ENCODE results near the gene IQGAP2. TPM values are rescaled to one million over a fixed set of nuclear protein-coding genes. Genes with fewer than 3 reads are reported as not detected.
"Not testable (repeated sequence)": the region's sequence is repeated elsewhere in the genome, so short reads cannot be mapped to it uniquely, and the experiment has no call there.

Gene IQGAP2
- polyA plus RNA-seq, 1 donor: 29.2 TPM

DNA sequence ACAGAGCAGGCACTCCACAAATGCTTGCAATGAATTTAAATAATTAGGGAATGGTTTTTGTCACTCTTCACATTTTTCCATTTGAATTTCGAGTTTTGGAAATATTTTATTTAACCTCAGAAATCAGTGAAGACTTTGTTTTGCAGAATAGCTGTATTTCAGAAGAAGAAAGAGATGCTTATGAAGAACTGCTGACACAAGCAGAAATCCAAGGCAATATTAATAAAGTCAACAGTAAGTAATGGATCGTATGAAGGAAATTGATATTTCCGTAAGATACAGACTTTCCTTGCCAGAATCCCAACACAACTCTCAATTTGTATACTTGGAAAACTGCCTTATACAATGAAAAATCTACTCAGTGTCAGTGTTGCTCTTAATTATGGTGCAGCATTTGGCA lies 189.6 kb downstream of the IQGAP2 start:
- 75% methylated on average over 1 of the region's 3 CpGs for WGBS (ENCODE audit: insufficient coverage, low lambda C conversion rate)

DNA sequence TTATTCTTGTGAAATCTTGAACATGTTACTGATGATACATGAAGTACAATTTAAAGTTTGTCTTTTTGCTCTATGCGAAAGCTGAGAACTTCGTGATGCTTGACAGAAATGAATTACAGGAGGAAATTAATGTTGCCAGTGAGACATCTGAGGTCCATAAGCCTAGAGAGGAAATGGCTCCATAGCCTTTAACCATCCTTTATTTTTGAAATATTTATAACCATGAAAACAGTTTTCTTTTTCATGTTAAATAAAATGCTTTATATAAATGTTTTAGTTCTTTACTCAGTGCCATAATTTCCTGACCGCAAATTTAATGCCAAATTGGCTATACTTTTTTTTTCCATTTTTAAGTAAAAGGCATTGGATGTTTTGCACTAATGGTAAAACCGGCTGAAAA lies 191.0 kb downstream of the IQGAP2 start:
- Histone ChIP-seq H3K4me3 (ENCODE audit: low read length) (no peak overlapping the region), H3K4me1 (ENCODE audit: control insufficient read depth, insufficient read depth, low read length) (no peaks in the 10 kb centered on the region), H3K36me3 (ENCODE audit: control insufficient read depth, insufficient read depth, low read length) (no peaks in the 10 kb centered on the region), H3K9me3 (ENCODE audit: control insufficient read depth, low read depth, low read length) (no peaks in the 10 kb centered on the region), H3K27ac (ENCODE audit: low read length) (no peak overlapping the region), H3K27me3 (ENCODE audit: control insufficient read depth, insufficient read depth, low read length) (no peaks in the 10 kb centered on the region)
- 100% methylated on average over 3 of the region's 4 CpGs for WGBS (ENCODE audit: insufficient coverage, low lambda C conversion rate)
- no peak for DNase-seq

More for the DNA sequence above, 189.6 kb downstream of the IQGAP2 start:
- Histone ChIP-seq H3K4me3 (ENCODE audit: low read length) (no peak overlapping the region), H3K4me1 (ENCODE audit: control insufficient read depth, insufficient read depth, low read length) (no peaks in the 10 kb centered on the region), H3K36me3 (ENCODE audit: control insufficient read depth, insufficient read depth, low read length) (no peaks in the 10 kb centered on the region), H3K27ac (ENCODE audit: low read length) (no peak overlapping the region), H3K9me3 (ENCODE audit: control insufficient read depth, low read depth, low read length) (no peaks in the 10 kb centered on the region), H3K27me3 (ENCODE audit: control insufficient read depth, insufficient read depth, low read length) (no peaks in the 10 kb centered on the region)
- DNase-seq: no peak

DNA sequence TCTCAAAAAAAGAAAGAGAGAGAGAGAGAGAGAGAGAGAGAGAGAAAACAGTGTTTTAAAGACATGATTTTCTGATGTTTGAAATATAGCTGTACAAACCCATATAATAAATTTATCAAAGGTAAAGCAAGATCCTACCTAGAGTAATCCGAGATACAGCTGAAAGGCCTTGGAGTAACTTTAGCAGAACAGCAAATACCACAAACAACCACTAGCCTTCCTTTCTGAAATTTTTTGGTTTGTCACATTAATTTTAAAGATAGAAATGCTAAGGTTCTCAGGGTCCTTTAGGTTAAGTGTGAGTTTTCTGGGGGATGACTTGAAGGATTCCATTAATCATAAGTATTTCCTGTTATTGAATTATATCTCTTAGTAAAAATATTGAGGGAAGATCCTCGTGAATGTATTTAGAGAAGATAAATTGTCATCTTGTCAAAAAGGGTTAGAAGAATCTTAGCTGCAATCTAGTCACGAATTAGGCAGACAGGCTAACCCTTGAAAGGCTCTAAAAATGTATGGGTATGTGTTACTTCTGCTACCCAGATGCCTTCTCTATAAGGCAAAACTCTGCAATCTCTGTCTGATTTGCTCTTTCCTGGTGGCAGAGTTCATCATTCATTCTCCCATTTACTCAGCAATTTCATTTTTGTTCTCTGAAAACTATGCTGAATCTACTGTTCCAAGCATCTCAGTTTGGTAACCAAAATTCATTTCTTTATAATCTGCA lies 192.8 kb downstream of the IQGAP2 start:
- Histone ChIP-seq H3K4me3 (ENCODE audit: low read length) (no peak overlapping the region), H3K36me3 (ENCODE audit: control insufficient read depth, insufficient read depth, low read length) (no peaks in the 10 kb centered on the region), H3K27ac (ENCODE audit: low read length) (no peak overlapping the region), H3K9me3 (ENCODE audit: control insufficient read depth, low read depth, low read length) (no peaks in the 10 kb centered on the region), H3K27me3 (ENCODE audit: control insufficient read depth, insufficient read depth, low read length) (no peaks in the 10 kb centered on the region), H3K4me1 (ENCODE audit: control insufficient read depth, insufficient read depth, low read length) (no peaks in the 10 kb centered on the region)
- no peak for DNase-seq
- WGBS (ENCODE audit: insufficient coverage, low lambda C conversion rate): 92% methylated on average over 2 of the region's 3 CpGs

DNA sequence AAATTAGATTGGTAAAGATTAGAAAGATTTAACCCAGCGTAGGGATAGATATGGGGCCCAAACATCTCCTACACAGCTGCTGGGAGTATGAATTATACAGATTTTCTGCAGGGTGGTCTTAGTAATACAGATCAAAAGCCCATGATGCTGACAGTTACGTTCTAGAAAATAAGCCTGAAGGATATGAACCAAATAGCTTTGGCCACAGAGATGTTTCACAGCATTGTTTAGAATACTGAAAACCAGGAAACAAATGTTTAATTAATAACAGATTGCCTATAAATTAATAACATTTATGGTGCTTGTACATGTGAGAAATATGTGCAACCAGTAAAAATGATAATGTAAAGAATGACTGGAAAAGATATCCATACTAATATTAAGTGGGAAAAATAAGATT lies 195.4 kb downstream of the IQGAP2 start:
- no CpG with 5 or more reads among the region's 2 CpGs for WGBS (ENCODE audit: insufficient coverage, low lambda C conversion rate)
- Histone ChIP-seq H3K27me3 (ENCODE audit: control insufficient read depth, insufficient read depth, low read length) (no peaks in the 10 kb centered on the region), H3K9me3 (ENCODE audit: control insufficient read depth, low read depth, low read length) (no peaks in the 10 kb centered on the region), H3K4me1 (ENCODE audit: control insufficient read depth, insufficient read depth, low read length) (no peaks in the 10 kb centered on the region), H3K27ac (ENCODE audit: low read length) (no peak overlapping the region), H3K36me3 (ENCODE audit: control insufficient read depth, insufficient read depth, low read length) (no peaks in the 10 kb centered on the region), H3K4me3 (ENCODE audit: low read length) (no peak overlapping the region)
- no peak for DNase-seq

DNA sequence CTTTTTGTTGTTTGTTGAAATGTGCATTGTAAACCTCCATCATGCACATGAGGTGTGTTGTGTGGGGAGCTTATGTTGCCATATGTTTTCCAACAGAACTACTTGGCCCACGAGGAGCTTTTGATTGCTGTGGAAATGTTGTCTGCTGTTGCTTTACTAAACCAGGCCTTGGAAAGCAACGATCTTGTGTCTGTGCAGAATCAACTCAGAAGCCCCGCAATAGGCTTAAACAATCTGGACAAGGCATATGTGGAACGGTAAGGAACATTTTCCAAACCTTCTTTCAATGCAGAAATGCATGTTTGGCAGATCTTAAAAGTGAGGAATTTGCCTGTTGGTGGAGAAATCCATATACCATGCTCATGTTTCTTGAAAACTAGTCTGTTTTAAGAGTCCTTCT lies 197.6 kb downstream of the IQGAP2 start:
- Histone ChIP-seq H3K36me3 (ENCODE audit: control insufficient read depth, insufficient read depth, low read length) (no peaks in the 10 kb centered on the region), H3K27ac (ENCODE audit: low read length) (no peak overlapping the region), H3K9me3 (ENCODE audit: control insufficient read depth, low read depth, low read length) (no peaks in the 10 kb centered on the region), H3K4me3 (ENCODE audit: low read length) (no peak overlapping the region), H3K27me3 (ENCODE audit: control insufficient read depth, insufficient read depth, low read length) (no peaks in the 10 kb centered on the region), H3K4me1 (ENCODE audit: control insufficient read depth, insufficient read depth, low read length) (no peaks in the 10 kb centered on the region)
- DNase-seq: no peak
- WGBS (ENCODE audit: insufficient coverage, low lambda C conversion rate): 100% methylated on average over 1 of the region's 4 CpGs

DNA sequence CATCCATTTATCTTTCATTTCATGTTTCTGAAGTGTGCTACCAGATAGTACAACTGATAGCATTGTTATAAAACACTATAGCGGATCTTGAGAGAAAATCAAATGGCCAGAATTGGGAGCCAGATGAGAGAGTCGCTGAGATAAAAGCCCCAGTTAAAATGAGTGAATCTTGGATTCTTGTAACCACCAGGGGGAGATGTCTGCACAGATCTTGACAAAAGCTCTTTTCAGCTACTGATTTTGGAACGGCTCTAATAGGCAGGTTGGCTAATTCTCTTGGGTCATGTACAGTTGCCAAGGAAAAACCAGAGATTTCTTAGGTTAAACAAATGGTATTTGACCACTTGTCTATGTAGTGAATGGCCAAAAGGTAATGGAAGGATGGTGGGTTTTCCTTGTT lies 198.4 kb downstream of the IQGAP2 start:
- no peaks in the 10 kb centered on the region for H3K36me3 ChIP-seq (ENCODE audit: control insufficient read depth, insufficient read depth, low read length)
- H3K27ac ChIP-seq (ENCODE audit: low read length): no peak overlapping the region
- WGBS (ENCODE audit: insufficient coverage, low lambda C conversion rate): no CpG with 5 or more reads among the region's 3 CpGs
- no peaks in the 10 kb centered on the region for H3K27me3 ChIP-seq (ENCODE audit: control insufficient read depth, insufficient read depth, low read length)
- no peak overlapping the region for H3K4me3 ChIP-seq (ENCODE audit: low read length)
- DNase-seq: peak; percentile 39 to 40
- H3K9me3 ChIP-seq (ENCODE audit: control insufficient read depth, low read depth, low read length): no peaks in the 10 kb centered on the region
- H3K4me1 ChIP-seq (ENCODE audit: control insufficient read depth, insufficient read depth, low read length): no peaks in the 10 kb centered on the region

DNA sequence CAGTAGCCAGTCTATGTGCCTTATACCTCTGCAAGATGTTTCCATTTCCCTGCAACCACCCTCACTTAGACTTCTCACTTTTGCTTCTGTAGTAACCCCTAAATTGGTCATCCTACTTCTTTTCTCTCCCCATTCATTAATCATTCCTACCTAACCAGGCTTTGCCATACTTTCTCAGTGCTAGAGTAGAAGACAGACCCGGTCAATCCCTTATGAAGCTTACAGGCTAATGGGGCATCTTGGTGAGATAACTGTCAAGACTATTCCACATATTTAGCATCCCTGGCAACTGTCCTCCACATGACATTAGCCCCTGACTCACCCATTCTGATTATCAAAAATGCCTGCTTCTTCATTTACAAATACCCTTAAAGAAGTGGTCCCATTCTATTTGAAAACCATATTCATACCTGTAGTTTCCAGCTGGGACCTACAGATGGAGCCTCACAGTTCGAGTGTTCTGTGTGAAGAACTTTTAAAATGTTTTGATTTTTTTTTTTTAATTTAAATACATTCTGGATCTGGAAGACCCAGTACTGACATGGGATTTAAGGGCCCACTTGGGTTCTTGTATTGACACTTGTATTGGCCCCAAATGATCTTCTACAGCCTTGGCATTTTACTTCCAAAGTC lies 199.1 kb downstream of the IQGAP2 start:
- Histone ChIP-seq H3K36me3 (ENCODE audit: control insufficient read depth, insufficient read depth, low read length) (no peaks in the 10 kb centered on the region), H3K4me1 (ENCODE audit: control insufficient read depth, insufficient read depth, low read length) (no peaks in the 10 kb centered on the region), H3K4me3 (ENCODE audit: low read length) (no peak overlapping the region), H3K27me3 (ENCODE audit: control insufficient read depth, insufficient read depth, low read length) (no peaks in the 10 kb centered on the region), H3K9me3 (ENCODE audit: control insufficient read depth, low read depth, low read length) (no peaks in the 10 kb centered on the region), H3K27ac (ENCODE audit: low read length) (no peak overlapping the region)
- no peak for DNase-seq
- WGBS (ENCODE audit: insufficient coverage, low lambda C conversion rate): no CpG with 5 or more reads among the region's 2 CpGs

DNA sequence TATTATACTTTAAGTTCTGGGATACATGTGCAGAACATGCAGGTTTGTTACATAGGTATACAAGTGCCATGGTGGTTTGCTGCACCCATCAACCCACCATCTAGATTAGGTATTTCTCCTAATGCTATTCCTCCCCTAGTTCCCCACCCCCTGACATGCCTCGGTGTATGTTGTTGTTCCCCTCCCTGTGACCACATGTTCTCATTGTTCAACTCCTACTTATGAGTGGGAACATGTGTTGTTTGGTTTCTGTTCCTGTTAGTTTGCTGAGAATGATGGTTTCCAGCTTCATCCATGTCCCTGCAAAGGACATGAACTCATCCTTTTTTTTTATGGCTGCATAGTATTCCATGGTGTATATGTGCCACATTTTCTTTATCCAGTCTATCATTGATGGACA lies 200.9 kb downstream of the IQGAP2 start:
- not testable (repeated sequence) for H3K36me3 ChIP-seq (ENCODE audit: control insufficient read depth, insufficient read depth, low read length); DNase-seq; H3K4me3 ChIP-seq (ENCODE audit: low read length)

DNA sequence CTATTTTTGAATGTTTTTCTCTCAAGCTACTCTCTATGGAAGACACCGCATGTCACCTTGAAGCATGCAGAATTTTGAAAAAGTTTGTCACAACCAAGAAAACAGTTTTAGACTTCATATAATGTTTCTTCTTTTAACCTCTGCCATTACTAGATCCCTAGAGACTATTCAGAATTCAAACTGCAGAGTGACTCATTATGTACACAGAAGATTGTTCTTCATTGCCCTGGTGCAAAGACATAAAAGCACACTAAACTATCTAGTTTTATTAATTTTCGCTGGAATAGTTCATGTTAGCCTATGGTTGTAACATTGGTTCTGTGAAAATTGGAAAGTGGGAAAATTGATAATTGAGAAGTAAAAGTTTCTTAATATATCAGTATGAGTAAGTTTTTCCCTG lies 201.8 kb downstream of the IQGAP2 start:
- Histone ChIP-seq H3K27me3 (ENCODE audit: control insufficient read depth, insufficient read depth, low read length) (no peaks in the 10 kb centered on the region), H3K9me3 (ENCODE audit: control insufficient read depth, low read depth, low read length) (no peaks in the 10 kb centered on the region), H3K4me1 (ENCODE audit: control insufficient read depth, insufficient read depth, low read length) (no peaks in the 10 kb centered on the region), H3K27ac (ENCODE audit: low read length) (no peak overlapping the region), H3K36me3 (ENCODE audit: control insufficient read depth, insufficient read depth, low read length) (no peaks in the 10 kb centered on the region), H3K4me3 (ENCODE audit: low read length) (no peak overlapping the region)
- WGBS (ENCODE audit: insufficient coverage, low lambda C conversion rate): 40% methylated on average over 1 of the region's 2 CpGs
- DNase-seq: peak in 1 of 2 donors; percentile 39

More for the DNA sequence above, 200.9 kb downstream of the IQGAP2 start:
- not testable (repeated sequence) for H3K4me1 ChIP-seq (ENCODE audit: control insufficient read depth, insufficient read depth, low read length); H3K27ac ChIP-seq (ENCODE audit: low read length); H3K27me3 ChIP-seq (ENCODE audit: control insufficient read depth, insufficient read depth, low read length); H3K9me3 ChIP-seq (ENCODE audit: control insufficient read depth, low read depth, low read length)
- 80% methylated on average over 1 of the region's 1 CpG for WGBS (ENCODE audit: insufficient coverage, low lambda C conversion rate)

DNA sequence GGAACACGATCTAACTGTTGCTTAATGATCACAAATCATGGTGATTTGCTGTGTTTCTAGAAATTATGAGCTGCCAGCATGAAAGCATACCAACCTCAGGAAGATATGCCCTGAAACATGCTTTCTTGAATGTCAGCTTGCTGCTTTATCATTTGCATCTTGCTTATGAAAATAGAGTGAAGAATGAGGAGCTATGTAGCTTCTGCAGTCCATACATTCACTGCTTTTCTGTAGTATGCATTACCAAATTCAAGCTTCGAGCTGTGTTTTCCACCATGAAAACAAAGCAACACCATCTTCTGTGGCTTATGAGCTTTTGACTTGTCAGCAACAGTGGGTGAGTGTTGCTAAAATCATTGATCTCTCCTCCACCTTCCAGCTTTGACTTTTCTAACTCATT lies 203.6 kb downstream of the IQGAP2 start:
- Histone ChIP-seq H3K4me3 (ENCODE audit: low read length) (no peak overlapping the region), H3K27ac (ENCODE audit: low read length) (peak overlapping the region; percentile 41), H3K36me3 (ENCODE audit: control insufficient read depth, insufficient read depth, low read length) (no peaks in the 10 kb centered on the region), H3K9me3 (ENCODE audit: control insufficient read depth, low read depth, low read length) (no peaks in the 10 kb centered on the region), H3K27me3 (ENCODE audit: control insufficient read depth, insufficient read depth, low read length) (no peaks in the 10 kb centered on the region), H3K4me1 (ENCODE audit: control insufficient read depth, insufficient read depth, low read length) (no peaks in the 10 kb centered on the region)
- WGBS (ENCODE audit: insufficient coverage, low lambda C conversion rate): no CpG with 5 or more reads among the region's 2 CpGs
- DNase-seq: no peak

All from large intestine (tissue), 3 donors.